GM20000 (cell line): ENCODE measurements around the gene SYCN.

ENCODE experiments used
- DNase-seq: peaks from one replicate; pipeline ENCODE4 v3.0.0; 2012; ENCODE audit warnings: low spot score
- TF ChIP-seq, protein P1 (sequence below): IDR thresholded peaks from 2 replicates; pipeline ENCODE4 v1.5.1; 2012; ENCODE audit warnings: mild to moderate bottlenecking, control low read depth; ENCODE audit errors: extremely low read depth, missing control alignments

Gene SYCN

DNA sequence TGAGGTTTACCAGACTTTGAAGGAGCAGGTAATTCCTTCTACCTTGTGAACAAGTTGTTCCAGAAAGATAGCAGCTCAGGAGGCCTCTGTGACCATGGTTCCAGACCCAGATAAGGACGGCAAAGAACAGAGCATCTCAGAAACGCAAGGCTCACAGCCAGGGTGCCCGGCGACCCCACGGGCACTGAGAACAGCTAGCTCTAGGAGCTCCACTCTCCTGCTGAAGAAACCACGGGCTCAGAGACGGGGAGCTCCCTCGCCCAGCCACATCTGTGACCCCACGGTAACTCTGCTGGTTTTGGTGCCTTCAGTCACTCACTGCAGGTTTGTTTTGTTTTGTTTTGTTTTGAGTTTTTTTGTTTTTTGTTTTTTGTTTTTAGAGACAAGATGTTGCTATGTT, 23.3 kb downstream of the SYCN start:
- DNase-seq = no peak
- TF ChIP-seq, protein P1, sequence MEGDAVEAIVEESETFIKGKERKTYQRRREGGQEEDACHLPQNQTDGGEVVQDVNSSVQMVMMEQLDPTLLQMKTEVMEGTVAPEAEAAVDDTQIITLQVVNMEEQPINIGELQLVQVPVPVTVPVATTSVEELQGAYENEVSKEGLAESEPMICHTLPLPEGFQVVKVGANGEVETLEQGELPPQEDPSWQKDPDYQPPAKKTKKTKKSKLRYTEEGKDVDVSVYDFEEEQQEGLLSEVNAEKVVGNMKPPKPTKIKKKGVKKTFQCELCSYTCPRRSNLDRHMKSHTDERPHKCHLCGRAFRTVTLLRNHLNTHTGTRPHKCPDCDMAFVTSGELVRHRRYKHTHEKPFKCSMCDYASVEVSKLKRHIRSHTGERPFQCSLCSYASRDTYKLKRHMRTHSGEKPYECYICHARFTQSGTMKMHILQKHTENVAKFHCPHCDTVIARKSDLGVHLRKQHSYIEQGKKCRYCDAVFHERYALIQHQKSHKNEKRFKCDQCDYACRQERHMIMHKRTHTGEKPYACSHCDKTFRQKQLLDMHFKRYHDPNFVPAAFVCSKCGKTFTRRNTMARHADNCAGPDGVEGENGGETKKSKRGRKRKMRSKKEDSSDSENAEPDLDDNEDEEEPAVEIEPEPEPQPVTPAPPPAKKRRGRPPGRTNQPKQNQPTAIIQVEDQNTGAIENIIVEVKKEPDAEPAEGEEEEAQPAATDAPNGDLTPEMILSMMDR = no peak

DNA sequence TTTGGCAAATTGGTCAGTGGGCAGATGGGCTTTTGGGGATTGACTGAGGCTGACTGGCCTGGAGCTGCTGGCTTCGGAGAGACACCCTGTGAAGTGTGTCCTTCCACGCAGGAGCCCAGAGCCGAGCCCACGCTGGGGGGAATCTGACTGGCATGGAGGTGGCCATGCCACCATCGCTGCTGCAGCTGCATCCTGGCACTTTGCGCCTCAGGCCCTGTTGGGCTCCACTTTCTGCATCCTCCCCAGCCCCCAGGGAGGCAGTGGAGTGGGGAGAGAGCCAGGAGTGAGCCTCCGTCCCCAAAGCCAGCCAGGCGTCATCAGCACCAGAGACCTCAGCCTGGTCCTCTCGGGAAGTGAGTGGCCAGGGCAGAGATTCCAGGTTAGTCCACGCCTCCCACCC, 24.3 kb downstream of the SYCN start:
- TF ChIP-seq, protein P1 = no peak
- DNase-seq = no peak

DNA sequence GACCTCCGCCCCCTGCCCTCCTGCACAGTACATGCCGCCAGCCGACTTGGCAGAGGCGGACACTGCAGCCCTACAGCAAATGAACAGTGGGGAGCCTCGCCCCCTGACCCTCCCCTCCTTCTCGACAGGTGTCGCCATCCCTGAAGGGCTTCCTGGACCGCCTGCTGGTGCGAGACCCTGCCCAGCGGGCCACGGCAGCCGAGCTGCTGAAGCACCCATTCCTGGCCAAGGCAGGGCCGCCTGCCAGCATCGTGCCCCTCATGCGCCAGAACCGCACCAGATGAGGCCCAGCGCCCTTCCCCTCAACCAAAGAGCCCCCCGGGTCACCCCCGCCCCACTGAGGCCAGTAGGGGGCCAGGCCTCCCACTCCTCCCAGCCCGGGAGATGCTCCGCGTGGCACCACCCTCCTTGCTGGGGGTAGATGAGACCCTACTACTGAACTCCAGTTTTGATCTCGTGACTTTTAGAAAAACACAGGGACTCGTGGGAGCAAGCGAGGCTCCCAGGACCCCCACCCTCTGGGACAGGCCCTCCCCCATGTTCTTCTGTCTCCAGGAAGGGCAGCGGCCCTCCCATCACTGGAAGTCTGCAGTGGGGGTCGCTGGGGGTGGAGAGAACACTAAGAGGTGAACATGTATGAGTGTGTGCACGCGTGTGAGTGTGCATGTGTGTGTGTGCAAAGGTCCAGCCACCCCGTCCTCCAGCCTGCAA, 25.6 kb downstream of the SYCN start:
- DNase-seq = no peak
- TF ChIP-seq, protein P1 = no peak

DNA sequence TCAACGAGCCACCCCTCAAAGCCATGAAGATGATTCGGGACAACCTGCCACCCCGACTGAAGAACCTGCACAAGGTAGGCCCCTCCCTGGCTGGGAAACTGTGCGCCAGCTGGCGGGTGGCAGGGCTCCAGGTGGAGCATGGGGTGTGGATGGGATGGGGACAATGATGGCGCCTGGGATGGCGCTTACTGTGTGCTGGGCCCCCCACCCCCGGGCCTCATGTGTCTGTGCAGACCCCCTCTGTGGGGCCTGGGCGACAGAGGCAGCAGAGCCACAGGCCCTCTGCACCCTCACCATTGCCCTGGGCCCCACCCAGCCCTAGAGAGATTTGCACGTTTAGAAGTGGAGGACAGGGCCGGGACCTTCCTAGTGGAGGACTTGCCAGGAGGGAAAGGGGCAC, 26.3 kb downstream of the SYCN start:
- DNase-seq = no peak
- TF ChIP-seq, protein P1 = no peak

DNA sequence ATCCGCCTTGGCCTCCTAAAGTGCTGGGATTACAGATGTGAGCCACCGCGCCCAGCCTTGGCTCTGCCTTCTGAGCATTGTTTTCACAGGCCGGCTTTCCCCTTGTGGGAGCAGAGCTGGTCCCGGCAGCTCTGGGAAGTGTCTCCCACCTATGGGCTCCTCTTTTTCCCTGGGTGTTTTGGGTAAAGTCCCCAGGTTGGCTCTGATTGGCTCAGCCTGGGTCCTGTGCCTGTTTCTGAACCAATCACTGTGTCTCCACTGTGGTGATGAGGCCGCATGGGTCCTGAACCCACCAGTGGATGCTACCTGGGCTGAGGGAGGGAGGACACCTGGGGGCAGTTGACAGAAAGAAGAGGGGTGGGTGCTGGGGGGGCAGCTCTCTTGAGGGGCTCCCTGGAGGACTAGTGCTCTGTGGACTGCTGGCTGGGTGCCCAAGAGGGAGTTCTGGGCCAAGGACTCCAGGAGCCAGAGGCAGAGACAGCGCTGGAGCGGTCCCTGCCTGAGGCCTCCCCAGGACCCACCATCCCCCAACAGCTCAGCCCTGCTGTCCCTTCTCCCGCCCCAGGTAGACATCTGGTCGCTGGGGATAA, 26.9 kb downstream of the SYCN start:
- TF ChIP-seq, protein P1 = no peak
- DNase-seq = no peak

DNA sequence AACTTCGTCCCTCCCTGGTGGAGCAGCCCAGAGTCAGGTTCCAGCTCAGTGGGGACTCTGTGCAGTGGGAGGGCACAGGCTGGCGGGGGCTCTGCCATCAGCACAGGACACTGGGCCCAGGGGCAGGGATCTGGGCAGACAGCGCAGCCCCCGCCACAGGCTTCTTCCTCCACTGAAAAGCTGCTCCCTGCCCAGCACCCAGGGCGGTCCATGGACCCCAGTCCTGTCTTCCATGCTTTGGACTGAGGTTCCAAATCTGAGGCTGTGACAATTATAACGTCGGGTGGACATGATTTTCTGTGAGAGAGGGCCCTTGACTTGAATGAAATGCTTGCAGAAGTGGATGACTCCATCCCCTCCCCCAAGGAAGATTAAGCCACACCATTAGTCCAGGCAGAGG, 28.5 kb downstream of the SYCN start:
- no peak for DNase-seq
- TF ChIP-seq, protein P1 = no peak
